Activated CD4-positive, alpha-beta T cell treated with anti-CD3 and anti-CD28 coated beads, Interleukin-2, amount 10 ng/mL, durations not matched to agents 24 days and 14 days (primary cell): ENCODE data around the gene CLRN1. TPM values are rescaled to one million over a fixed set of nuclear protein-coding genes. Genes with fewer than 3 reads are reported as not detected.

Source experiments
- DNase-seq: peaks from one replicate; pipeline ENCODE4 v3.0.0; 2022
- H3K27ac Mint-ChIP-seq: one replicate; pipeline ENCODE4 v1.8.0; 2022; ENCODE audit warnings: mild to moderate bottlenecking, mixed read lengths
- H3K27me3 Mint-ChIP-seq: one replicate; pipeline ENCODE4 v1.8.0; 2022; ENCODE audit warnings: mixed read lengths
- H3K36me3 Mint-ChIP-seq: one replicate; pipeline ENCODE4 v1.8.0; 2022; ENCODE audit warnings: low read depth, mild to moderate bottlenecking, mixed read lengths
- H3K4me1 Mint-ChIP-seq: one replicate; pipeline ENCODE4 v1.8.0; 2021; ENCODE audit warnings: mixed read lengths
- H3K4me3 Mint-ChIP-seq: one replicate; pipeline ENCODE4 v1.8.0; 2022; ENCODE audit warnings: mild to moderate bottlenecking, moderate library complexity, mixed read lengths
- H3K9me3 Mint-ChIP-seq: one replicate; pipeline ENCODE4 v1.8.0; 2021; ENCODE audit warnings: mixed read lengths
- intact Hi-C: fragments of 100-400 bp; cut with micrococcal nuclease; formaldehyde crosslinking; loops from one replicate; pipeline ENCODE4 v1.15.1; 2023
- total RNA-seq: library from RNA; stranded (reverse); gene quantifications from 2 replicates; pipeline ENCODE4 v1.2.3, GENCODE V29; 2022

The CLRN1 gene
- total RNA-seq, 1 donor from 2014 or later: not detected

DNA sequence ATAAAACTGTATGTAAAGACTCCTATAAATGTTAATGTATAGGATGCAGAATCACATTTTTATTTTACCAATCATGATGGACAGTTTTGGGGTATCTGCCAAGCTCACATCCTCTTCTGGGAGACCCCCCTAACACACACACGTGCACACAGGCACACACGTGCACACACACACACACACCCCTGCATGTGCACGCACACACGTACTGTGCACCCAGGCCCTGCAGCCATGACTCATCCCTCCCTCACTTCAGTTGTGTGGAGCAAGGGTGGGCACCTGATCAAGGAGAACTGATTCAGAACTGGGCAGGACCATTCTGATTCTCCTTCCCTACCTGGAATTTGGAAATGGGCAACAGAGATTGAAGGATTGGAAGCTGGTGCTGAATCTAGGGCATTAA, 51.3 kb downstream of the CLRN1 start:
- Mint-ChIP-seq H3K4me3 (no peak overlapping the region), H3K4me1 (peaks cover 2% of the 10 kb centered on the region), H3K9me3 (no peaks in the 10 kb centered on the region), H3K27me3 (peaks cover 20% of the 10 kb centered on the region), H3K36me3 (no peaks in the 10 kb centered on the region), H3K27ac (no peak overlapping the region)
- DNase-seq: no peak
- intact Hi-C loops: no loop called here

- no peak overlapping the region for H3K27ac Mint-ChIP-seq
- intact Hi-C loops: no loop called here
Measured at GRCh38 chr3:150920236-150920635, 52.3 kb downstream of the CLRN1 start.

DNA sequence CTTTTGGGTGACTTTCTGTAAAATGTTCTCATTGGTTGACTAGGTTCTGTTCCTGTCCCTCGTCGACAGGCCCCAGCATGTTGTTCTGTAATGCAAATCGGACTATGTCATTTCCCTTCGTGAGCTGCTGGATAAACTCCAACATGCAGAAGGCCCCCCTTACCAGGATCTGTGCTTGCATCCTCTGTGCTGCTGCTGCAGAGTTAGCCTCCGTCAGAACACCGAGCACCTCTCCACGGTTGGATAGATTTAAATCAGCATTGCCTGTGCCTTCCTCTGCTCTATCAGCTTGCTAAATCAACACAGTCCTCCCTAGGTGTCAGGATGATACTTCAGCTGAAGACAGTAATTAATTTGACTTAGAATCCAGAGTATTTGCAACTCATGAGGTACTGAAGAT, 54.6 kb downstream of the CLRN1 start:
- H3K36me3 Mint-ChIP-seq: no peaks in the 10 kb centered on the region
- intact Hi-C loops: no loop called here
- no peak for DNase-seq
- H3K4me3 Mint-ChIP-seq: no peak overlapping the region
- H3K27ac Mint-ChIP-seq: no peak overlapping the region
- no peaks in the 10 kb centered on the region for H3K4me1 Mint-ChIP-seq
- peaks cover 20% of the 10 kb centered on the region for H3K27me3 Mint-ChIP-seq
- H3K9me3 Mint-ChIP-seq: no peaks in the 10 kb centered on the region

More at GRCh38 chr3:150920236-150920635, 52.3 kb downstream of the CLRN1 start:
- H3K4me3 Mint-ChIP-seq: no peak overlapping the region
- no peak for DNase-seq
- H3K36me3 Mint-ChIP-seq: no peaks in the 10 kb centered on the region
- no peaks in the 10 kb centered on the region for H3K4me1 Mint-ChIP-seq
- peaks cover 17% of the 10 kb centered on the region for H3K27me3 Mint-ChIP-seq
- no peaks in the 10 kb centered on the region for H3K9me3 Mint-ChIP-seq

- Mint-ChIP-seq H3K27ac (no peak overlapping the region), H3K4me3 (no peak overlapping the region), H3K4me1 (no peaks in the 10 kb centered on the region), H3K36me3 (no peaks in the 10 kb centered on the region), H3K9me3 (no peaks in the 10 kb centered on the region), H3K27me3 (peaks cover 16% of the 10 kb centered on the region)
- no peak for DNase-seq
- intact Hi-C loops: no loop called here
Measured at GRCh38 chr3:150913133-150913922, 59.2 kb downstream of the CLRN1 start.

DNA sequence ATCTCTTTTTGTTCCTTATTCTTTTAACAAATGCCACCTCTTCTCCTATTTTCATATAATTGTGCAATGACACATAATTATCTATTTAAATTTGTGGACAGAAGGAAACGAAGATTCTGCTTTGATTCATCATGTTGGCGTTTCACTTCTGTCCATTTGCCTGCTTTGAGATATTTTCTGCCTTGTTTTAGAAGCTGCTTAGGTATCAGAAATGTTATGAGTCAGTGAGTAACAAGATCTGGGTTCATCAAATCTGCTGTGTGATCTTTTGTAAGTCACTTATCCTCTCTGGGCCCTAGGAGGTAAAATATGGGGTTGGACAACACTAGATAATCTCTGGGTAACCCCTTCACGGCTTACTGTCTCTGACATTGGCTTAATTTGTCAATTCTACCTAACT, 60.0 kb downstream of the CLRN1 start:
- Mint-ChIP-seq H3K27me3 (peaks cover 20% of the 10 kb centered on the region), H3K27ac (no peak overlapping the region), H3K4me3 (no peak overlapping the region), H3K36me3 (no peaks in the 10 kb centered on the region), H3K4me1 (no peaks in the 10 kb centered on the region), H3K9me3 (no peaks in the 10 kb centered on the region)
- intact Hi-C loops: no loop called here
- no peak for DNase-seq

- Mint-ChIP-seq H3K27ac (no peak overlapping the region), H3K4me3 (no peak overlapping the region), H3K4me1 (no peaks in the 10 kb centered on the region), H3K9me3 (no peaks in the 10 kb centered on the region), H3K27me3 (peaks cover 23% of the 10 kb centered on the region), H3K36me3 (no peaks in the 10 kb centered on the region)
- no peak for DNase-seq
- intact Hi-C loops: no loop called here
Measured at GRCh38 chr3:150911771-150912170, 60.8 kb downstream of the CLRN1 start.

- peaks cover 36% of the 10 kb centered on the region for H3K27me3 Mint-ChIP-seq
- no peaks in the 10 kb centered on the region for H3K36me3 Mint-ChIP-seq
- H3K9me3 Mint-ChIP-seq: no peaks in the 10 kb centered on the region
- H3K4me3 Mint-ChIP-seq: no peak overlapping the region
- intact Hi-C loops: no loop called here
- H3K4me1 Mint-ChIP-seq: no peaks in the 10 kb centered on the region
- DNase-seq: no peak
- no peak overlapping the region for H3K27ac Mint-ChIP-seq
Measured at GRCh38 chr3:150906461-150906860, 66.1 kb downstream of the CLRN1 start.

DNA sequence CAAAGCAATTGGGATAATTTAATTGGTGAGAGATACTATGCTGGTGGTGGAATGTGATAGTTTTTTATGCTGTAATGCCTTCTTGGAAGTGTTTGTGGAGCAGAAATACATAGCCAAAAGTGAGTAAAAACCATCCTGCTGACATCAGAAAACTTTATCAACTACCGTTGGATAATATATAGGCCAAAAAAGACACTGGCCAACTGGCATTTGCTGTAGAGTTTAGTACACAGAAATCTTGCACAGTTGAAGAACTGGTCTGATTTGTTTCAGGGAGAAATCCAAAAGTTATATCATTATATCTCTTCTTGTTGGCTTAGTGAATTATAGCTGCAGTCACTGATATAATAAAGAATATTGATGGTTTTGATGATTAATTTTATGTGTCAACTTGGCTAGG, 66.8 kb downstream of the CLRN1 start:
- H3K27me3 Mint-ChIP-seq: peaks cover 38% of the 10 kb centered on the region
- DNase-seq: no peak
- H3K36me3 Mint-ChIP-seq: no peaks in the 10 kb centered on the region
- H3K4me1 Mint-ChIP-seq: no peaks in the 10 kb centered on the region
- no peaks in the 10 kb centered on the region for H3K9me3 Mint-ChIP-seq
- intact Hi-C loops: no loop called here
- no peak overlapping the region for H3K4me3 Mint-ChIP-seq
- no peak overlapping the region for H3K27ac Mint-ChIP-seq

GRCh38 chr3:150905339-150905738, 67.2 kb downstream of the CLRN1 start, which contains the start of gene MINDY4B:
Gene MINDY4B, minus strand, starts transcription at chr3:150905439. Its CDS starts 0 bp downstream, at chr3:150905439.
- H3K27me3 Mint-ChIP-seq: peaks cover 35% of the 10 kb centered on the region

DNA sequence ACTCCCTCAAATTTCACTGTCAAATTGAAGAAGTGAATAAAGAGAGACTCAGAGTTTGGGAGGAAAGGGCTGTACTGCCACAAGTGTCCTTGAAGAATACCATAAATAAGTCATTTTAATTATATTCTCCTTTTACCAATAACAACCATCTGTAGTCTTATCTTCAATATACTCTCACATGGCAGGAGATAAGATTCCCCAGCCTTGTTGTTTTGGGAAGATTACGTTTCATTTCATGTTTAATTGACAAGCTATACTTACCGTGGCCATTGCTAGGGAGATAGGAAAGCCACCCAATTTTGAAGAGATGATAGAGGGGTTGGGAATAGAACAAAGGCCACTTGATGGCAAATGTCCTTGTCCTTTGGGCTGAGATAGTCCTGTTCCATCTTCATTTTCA, 69.5 kb downstream of the CLRN1 start:
- H3K27ac Mint-ChIP-seq: no peak overlapping the region
- peaks cover 35% of the 10 kb centered on the region for H3K27me3 Mint-ChIP-seq
- no peaks in the 10 kb centered on the region for H3K4me1 Mint-ChIP-seq
- no peaks in the 10 kb centered on the region for H3K9me3 Mint-ChIP-seq
- DNase-seq: no peak
- no peaks in the 10 kb centered on the region for H3K36me3 Mint-ChIP-seq
- H3K4me3 Mint-ChIP-seq: no peak overlapping the region
- intact Hi-C loops: no loop called here

More at GRCh38 chr3:150905339-150905738, 67.2 kb downstream of the CLRN1 start, which contains the start of gene MINDY4B:
- no peaks in the 10 kb centered on the region for H3K9me3 Mint-ChIP-seq
- no peak within 1 kb of the TSS for H3K27ac Mint-ChIP-seq
- DNase-seq: no peak
- H3K4me3 Mint-ChIP-seq: no peak within 1 kb of the TSS
- intact Hi-C loops: no loop called here
- H3K36me3 Mint-ChIP-seq: no peaks in the 10 kb centered on the region
- no peaks in the 10 kb centered on the region for H3K4me1 Mint-ChIP-seq

DNA sequence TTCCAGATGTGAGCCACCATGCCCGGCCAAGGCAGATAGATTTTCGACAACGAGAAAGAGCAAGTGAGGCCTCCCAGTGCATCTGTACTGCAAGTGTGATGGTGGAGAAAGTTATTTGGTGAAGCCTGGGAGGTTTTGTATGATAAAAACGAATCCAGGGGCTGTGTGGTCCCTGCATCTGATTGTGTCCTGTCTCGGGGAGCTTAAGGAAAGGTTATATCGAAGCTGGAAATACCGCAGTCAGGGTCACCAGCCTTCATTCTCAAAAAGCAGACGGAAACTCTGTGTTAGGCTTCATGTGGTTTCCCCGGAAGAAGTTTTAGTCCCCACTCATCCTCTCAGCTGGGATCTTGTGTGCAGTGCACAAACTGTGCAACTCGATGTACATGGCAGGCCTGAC, 70.7 kb downstream of the CLRN1 start:
- Mint-ChIP-seq H3K27ac (no peak overlapping the region), H3K4me3 (no peak overlapping the region), H3K36me3 (no peaks in the 10 kb centered on the region), H3K4me1 (no peaks in the 10 kb centered on the region), H3K9me3 (no peaks in the 10 kb centered on the region), H3K27me3 (peaks cover 31% of the 10 kb centered on the region)
- intact Hi-C loops: no loop called here
- DNase-seq: no peak

- H3K27me3 Mint-ChIP-seq: peaks cover 18% of the 10 kb centered on the region
- H3K9me3 Mint-ChIP-seq: no peaks in the 10 kb centered on the region
- no peaks in the 10 kb centered on the region for H3K4me1 Mint-ChIP-seq
Measured at GRCh38 chr3:150899141-150899540, 73.4 kb downstream of the CLRN1 start.

DNA sequence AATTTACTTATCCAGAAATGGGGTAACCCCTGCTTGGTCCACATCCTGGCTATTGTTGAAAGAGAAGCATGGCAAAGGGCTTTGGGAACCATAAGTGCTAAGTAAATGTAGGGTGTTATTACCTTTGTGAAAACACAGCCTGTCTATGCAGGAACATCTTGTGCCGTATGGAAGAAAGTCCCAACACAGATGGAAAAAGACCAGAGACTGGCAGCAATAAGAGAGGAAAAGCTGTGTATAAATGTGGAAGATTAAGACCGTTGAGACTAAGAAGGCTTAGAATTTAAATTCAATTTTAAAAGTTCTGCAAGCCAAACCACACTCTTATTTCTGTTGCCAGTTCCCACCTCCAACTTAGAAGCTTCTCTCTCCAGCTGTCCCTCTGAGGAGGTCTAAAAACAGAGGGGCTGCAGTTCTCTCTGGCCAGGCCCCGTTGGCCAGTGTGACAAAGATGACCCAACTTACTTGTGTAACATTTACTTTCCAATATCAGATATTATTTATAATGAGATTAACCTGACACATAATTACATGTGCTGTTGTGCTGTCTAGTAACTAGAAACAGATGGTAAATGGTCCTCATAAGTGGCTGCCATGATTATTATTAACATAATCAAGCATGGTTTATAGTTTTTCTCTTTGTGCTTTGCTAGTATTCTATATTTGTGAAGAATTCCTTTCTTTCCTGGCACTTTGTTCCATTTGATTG, 74.3 kb downstream of the CLRN1 start:
- peaks cover 16% of the 10 kb centered on the region for H3K27me3 Mint-ChIP-seq
- DNase-seq: no peak
- H3K4me3 Mint-ChIP-seq: no peak overlapping the region
- no peaks in the 10 kb centered on the region for H3K4me1 Mint-ChIP-seq
- H3K36me3 Mint-ChIP-seq: no peaks in the 10 kb centered on the region
- no peak overlapping the region for H3K27ac Mint-ChIP-seq
- H3K9me3 Mint-ChIP-seq: no peaks in the 10 kb centered on the region
- intact Hi-C loops: no loop called here

More at GRCh38 chr3:150899141-150899540, 73.4 kb downstream of the CLRN1 start:
- DNase-seq: no peak
- Mint-ChIP-seq H3K36me3 (no peaks in the 10 kb centered on the region), H3K4me3 (no peak overlapping the region), H3K27ac (no peak overlapping the region)
- intact Hi-C loops: no loop called here

DNA sequence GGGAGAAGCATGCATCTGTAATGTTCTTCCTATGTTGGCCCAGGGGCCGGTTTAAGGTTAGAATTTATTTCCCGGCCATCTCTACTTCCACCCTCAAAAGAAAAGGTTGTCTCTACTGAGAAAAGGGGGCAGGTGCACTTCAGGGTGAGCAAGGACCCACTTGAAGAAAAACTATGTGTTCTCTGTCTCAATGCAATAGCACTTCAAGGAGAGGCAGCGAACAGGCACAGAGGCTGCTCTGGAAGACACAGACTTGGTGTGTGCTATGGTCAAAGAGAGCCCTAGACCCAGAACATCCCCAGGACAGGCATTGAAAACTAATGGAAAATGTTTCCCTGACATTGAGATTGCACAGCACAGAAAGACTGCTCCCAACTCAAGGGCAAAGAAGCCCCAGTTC, 74.9 kb downstream of the CLRN1 start:
- no peaks in the 10 kb centered on the region for H3K36me3 Mint-ChIP-seq
- no peaks in the 10 kb centered on the region for H3K4me1 Mint-ChIP-seq
- H3K9me3 Mint-ChIP-seq: no peaks in the 10 kb centered on the region
- peaks cover 16% of the 10 kb centered on the region for H3K27me3 Mint-ChIP-seq
- DNase-seq: no peak
- H3K4me3 Mint-ChIP-seq: no peak overlapping the region
- H3K27ac Mint-ChIP-seq: no peak overlapping the region
- intact Hi-C loops: no loop called here
